Measurements from ENCODE around the gene KRT9. TPM values are rescaled to one million over a fixed set of nuclear protein-coding genes. Genes with fewer than 3 reads are reported as not detected.
"Not testable (repeated sequence)": the region's sequence is repeated elsewhere in the genome, so short reads cannot be mapped to it uniquely, and the experiment has no call there.

The KRT9 gene, protein sequence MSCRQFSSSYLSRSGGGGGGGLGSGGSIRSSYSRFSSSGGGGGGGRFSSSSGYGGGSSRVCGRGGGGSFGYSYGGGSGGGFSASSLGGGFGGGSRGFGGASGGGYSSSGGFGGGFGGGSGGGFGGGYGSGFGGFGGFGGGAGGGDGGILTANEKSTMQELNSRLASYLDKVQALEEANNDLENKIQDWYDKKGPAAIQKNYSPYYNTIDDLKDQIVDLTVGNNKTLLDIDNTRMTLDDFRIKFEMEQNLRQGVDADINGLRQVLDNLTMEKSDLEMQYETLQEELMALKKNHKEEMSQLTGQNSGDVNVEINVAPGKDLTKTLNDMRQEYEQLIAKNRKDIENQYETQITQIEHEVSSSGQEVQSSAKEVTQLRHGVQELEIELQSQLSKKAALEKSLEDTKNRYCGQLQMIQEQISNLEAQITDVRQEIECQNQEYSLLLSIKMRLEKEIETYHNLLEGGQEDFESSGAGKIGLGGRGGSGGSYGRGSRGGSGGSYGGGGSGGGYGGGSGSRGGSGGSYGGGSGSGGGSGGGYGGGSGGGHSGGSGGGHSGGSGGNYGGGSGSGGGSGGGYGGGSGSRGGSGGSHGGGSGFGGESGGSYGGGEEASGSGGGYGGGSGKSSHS
- total RNA-seq, result not detected

- Histone ChIP-seq H3K4me3 (no peak within 1 kb of the TSS), H3K36me3 (replicated peaks in 1 of 2; ENCODE audit: insufficient read depth in 1 of 2, low read depth in 2 of 2) (no peaks in the 10 kb centered on the region), H3K27me3 (no peaks in the 10 kb centered on the region), H3K9me3 (no peaks in the 10 kb centered on the region), H3K4me1 (no peaks in the 10 kb centered on the region), H3K27ac (no peak within 1 kb of the TSS)
- no peak for DNase-seq
- WGBS, 2 donors, result 37 to 67% methylated on average over 9 to 23 of the region's 24 CpGs
- no peak for ATAC-seq
- TF ChIP-seq CTCF (IDR thresholded peaks at IDR 0.05) (no peak), POLR2A (IDR thresholded peaks at IDR 0.05) (no peak)
- intact Hi-C loops (cut with DNase I), result no loop called here
These were observed at the start of gene KRT9 for GRCh38 chr17:41571561-41572434. TSS of gene KRT9 (minus strand) at chr17:41572059. CDS start at chr17:41571992, 67 bp downstream.

- H3K4me3 ChIP-seq; H3K36me3 ChIP-seq (replicated peaks in 1 of 2; ENCODE audit: insufficient read depth in 1 of 2, low read depth in 2 of 2); intact Hi-C loops (cut with DNase I); H3K9me3 ChIP-seq; H3K27ac ChIP-seq; H3K4me1 ChIP-seq; H3K27me3 ChIP-seq; DNase-seq; ATAC-seq: not testable (repeated sequence)
- WGBS, 2 donors, result 71 to 77% methylated on average over 11 of the region's 11 CpGs
These were observed 49.6 kb upstream of the KRT9 start for GRCh38 chr17:41621435-41621817.

GRCh38 chr17:41620583-41621434 lies 49.0 kb upstream of the KRT9 start:
- no peaks in the 10 kb centered on the region for H3K36me3 ChIP-seq (replicated peaks in 1 of 2; ENCODE audit: insufficient read depth in 1 of 2, low read depth in 2 of 2)
- intact Hi-C loops (cut with DNase I), result no loop called here
- TF ChIP-seq CTCF (IDR thresholded peaks at IDR 0.05), result no peak
- TF ChIP-seq POLR2A (IDR thresholded peaks at IDR 0.05), result no peak
- H3K4me1 ChIP-seq, result no peaks in the 10 kb centered on the region
- no peak overlapping the region for H3K27ac ChIP-seq
- no peaks in the 10 kb centered on the region for H3K27me3 ChIP-seq
- DNase-seq, result no peak
- no peak overlapping the region for H3K4me3 ChIP-seq
- no peaks in the 10 kb centered on the region for H3K9me3 ChIP-seq
- WGBS, 2 donors, result 59 to 71% methylated on average over 16 to 20 of the region's 21 CpGs
- ATAC-seq, result no peak

- H3K36me3 ChIP-seq (replicated peaks in 1 of 2; ENCODE audit: insufficient read depth in 1 of 2, low read depth in 2 of 2); H3K27me3 ChIP-seq; H3K4me3 ChIP-seq; H3K4me1 ChIP-seq; DNase-seq; H3K9me3 ChIP-seq; intact Hi-C loops (cut with DNase I); ATAC-seq; H3K27ac ChIP-seq: not testable (repeated sequence)
- 65 to 67% methylated on average over 6 of the region's 6 CpGs for WGBS, 2 donors
These were observed 48.2 kb upstream of the KRT9 start for GRCh38 chr17:41619927-41620582.
